ENCODE measurements around the gene TMEM120A. TPM values are rescaled to one million over a fixed set of nuclear protein-coding genes. Genes with fewer than 3 reads are reported as not detected.
A peak's percentile ranks its signal among the peaks of the same experiment; 100 is the strongest.

TMEM120A gene
- total RNA-seq, 1 experiment from 2014 or later = 28.8 TPM

GRCh38 chr7:75984130-75985008 is 10.0 kb downstream of the TMEM120A start:
- DNase-seq (ENCODE audit: low read depth) = no peak
- in situ Hi-C loops (cut with HindIII; ENCODE audit: low pct_unique_long_range_greater_than_20kb, low sequenced_read_pairs) = no loop called here

- DNase-seq (ENCODE audit: low read depth) = no peak
- in situ Hi-C loops (cut with HindIII; ENCODE audit: low pct_unique_long_range_greater_than_20kb, low sequenced_read_pairs) = no loop called here
Measured at GRCh38 chr7:75983471-75984129, 10.8 kb downstream of the TMEM120A start.

DNA sequence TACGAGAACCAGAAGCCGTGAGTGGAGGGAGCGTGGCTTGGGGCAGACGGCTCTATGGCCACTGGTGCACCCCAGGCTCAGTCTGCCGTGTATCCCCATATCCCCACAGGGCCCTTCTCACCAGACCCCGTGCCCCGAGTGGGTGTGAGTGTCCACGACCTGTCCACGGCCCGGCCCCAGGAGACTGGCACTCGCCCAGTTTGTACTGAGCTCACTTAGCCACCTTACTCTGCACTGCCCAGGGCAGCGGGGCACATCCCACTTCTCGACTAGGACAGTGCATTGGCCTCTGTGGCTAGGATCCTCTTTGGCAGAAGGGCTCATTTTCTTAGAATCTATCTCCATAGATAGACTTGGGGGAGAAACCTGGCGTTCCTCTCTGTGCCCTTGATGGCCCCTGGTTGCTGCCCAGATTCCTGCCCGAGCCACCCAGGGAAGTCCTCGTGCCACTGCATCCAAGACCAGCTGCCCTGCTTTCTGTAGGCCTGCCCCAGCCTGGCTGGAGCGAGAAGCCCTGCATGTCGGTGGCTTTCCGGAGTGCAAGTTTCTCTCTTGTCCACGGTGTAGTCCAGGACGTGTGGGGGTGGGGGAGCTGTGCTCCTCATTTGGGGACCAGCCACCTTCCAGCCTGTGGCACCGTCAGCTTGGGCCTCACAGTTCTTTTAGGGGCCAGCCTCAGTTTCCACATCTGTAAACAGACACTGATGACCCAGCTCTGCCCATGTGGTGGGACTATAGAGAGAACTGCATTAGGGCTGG is 11.9 kb downstream of the TMEM120A start:
- in situ Hi-C loops (cut with HindIII; ENCODE audit: low pct_unique_long_range_greater_than_20kb, low sequenced_read_pairs) = no loop called here
- no peak for DNase-seq (ENCODE audit: low read depth)

DNA sequence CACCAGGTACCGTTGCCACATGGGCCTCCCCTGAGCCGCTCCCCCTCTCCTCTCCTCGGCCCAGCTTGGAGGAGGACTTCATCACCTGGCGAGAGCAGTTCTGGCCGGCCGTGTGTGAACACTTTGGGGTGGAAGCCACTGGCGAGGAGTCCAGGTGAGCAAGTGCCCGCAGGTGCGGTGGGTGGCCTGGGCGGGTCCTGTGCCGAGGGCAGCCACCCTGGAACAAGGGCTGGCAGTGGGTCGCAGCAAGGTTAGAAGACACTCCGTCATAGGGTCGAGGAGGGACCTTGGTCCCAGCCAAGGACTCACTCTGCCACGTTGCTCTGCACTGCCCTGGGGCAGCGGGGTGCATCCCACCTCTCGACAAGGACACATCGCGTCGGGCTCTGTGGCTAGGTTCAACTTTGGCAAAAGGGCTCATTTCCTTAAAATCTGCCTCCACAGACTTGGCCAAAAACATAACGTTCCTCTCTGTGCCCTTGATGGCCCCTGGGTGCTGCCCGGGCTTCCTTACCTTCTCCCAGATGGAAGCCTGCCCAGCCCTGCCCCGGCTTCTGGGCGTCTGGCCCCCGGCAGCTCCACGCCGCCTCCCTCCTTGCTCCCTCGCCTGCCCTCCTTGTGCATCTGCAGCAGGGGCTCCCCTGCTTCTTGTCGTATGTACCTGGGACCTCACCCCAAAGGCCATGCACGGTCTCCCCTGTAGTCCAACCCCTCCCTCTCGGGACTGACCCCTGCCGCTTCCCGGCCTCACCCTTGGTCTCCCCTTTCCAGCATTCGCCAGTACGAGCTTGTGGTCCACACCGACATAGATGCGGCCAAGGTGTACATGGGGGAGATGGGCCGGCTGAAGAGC is 12.7 kb downstream of the TMEM120A start:
- no peak for DNase-seq (ENCODE audit: low read depth)
- in situ Hi-C loops (cut with HindIII; ENCODE audit: low pct_unique_long_range_greater_than_20kb, low sequenced_read_pairs) = no loop called here

DNA sequence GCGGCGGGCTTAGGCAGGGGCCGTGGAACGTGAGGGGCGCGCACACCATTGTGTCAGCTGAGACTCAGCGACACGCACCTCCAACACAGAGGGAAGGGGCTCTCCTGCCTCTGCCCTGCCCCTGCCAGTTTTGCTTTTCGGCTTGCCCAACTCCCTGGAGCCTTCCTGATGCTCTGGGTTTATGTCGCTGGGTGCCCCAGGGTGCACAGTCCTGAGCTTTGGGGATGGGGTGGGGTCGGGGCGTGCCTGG is 13.3 kb downstream of the TMEM120A start:
- in situ Hi-C loops (cut with HindIII; ENCODE audit: low pct_unique_long_range_greater_than_20kb, low sequenced_read_pairs) = no loop called here
- DNase-seq (ENCODE audit: low read depth) = no peak

GRCh38 chr7:75980430-75981202 is 13.8 kb downstream of the TMEM120A start:
- DNase-seq (ENCODE audit: low read depth) = no peak
- in situ Hi-C loops (cut with HindIII; ENCODE audit: low pct_unique_long_range_greater_than_20kb, low sequenced_read_pairs) = no loop called here

GRCh38 chr7:75979759-75980429 is 14.5 kb downstream of the TMEM120A start:
- DNase-seq (ENCODE audit: low read depth) = peak; percentile 91
- in situ Hi-C loops (cut with HindIII; ENCODE audit: low pct_unique_long_range_greater_than_20kb, low sequenced_read_pairs) = no loop called here

DNA sequence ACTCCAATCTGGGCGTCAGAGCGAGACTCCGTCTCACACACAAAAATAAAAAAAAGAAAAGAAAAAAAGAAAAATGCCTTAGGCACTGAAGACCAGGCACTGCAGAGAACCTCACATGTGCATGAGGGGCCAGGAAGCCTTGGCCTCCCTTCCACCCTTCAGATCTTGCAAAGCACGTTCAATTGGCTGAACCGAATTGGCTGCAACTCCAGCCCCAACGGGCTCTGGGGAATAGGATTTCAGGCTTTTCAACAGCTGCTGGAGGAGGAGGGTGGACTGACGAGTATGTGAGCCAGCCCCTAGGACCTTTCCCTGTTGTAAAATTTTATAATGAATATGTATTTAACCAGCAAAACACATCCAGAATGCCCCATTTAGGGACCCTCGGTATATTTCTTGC is 16.7 kb downstream of the TMEM120A start:
- in situ Hi-C loops (cut with HindIII; ENCODE audit: low pct_unique_long_range_greater_than_20kb, low sequenced_read_pairs) = no loop called here

GRCh38 chr7:75971961-75972763 is 22.2 kb downstream of the TMEM120A start:
- in situ Hi-C loops (cut with HindIII; ENCODE audit: low pct_unique_long_range_greater_than_20kb, low sequenced_read_pairs) = no loop called here
- no peak for DNase-seq (ENCODE audit: low read depth)

More for the DNA sequence above, 16.7 kb downstream of the TMEM120A start:
- no peak for DNase-seq (ENCODE audit: low read depth)

DNA sequence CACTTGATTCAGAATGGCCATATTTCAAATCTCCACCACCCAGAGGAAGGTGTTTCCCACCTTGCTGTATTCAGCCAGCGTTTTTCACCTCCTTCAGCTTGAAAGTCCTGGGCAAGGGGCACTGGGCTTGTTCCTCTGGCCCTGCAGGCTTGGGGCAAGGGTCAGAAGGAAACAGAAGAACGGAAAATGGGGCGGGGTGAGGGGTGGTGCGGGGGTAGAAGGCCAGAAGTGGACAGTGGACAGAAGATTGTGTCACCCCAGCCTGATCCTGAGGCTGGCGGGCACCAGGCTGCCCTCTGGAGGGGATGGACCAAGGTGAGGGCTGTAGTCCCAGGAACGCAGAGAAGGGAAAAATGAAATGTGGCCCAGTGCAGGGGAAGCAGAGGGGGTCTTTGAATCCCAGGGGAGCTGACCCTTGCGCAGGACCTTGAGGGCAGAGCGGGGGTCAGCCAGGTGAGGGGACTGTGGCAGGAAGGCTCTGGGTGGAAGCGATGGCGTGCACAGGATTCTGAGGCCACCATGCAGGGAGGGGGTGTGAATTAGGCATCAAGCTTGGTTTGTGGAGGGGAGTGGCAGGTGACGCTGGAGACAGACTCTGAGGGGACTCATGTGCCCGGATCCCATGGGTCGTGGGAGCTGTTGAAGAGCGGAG is 23.0 kb downstream of the TMEM120A start:
- no peak for DNase-seq (ENCODE audit: low read depth)
- in situ Hi-C loops (cut with HindIII; ENCODE audit: low pct_unique_long_range_greater_than_20kb, low sequenced_read_pairs) = no loop called here

- in situ Hi-C loops (cut with HindIII; ENCODE audit: low pct_unique_long_range_greater_than_20kb, low sequenced_read_pairs) = no loop called here
- no peak for DNase-seq (ENCODE audit: low read depth)
Measured at GRCh38 chr7:75969704-75970498, 24.5 kb downstream of the TMEM120A start.

DNA sequence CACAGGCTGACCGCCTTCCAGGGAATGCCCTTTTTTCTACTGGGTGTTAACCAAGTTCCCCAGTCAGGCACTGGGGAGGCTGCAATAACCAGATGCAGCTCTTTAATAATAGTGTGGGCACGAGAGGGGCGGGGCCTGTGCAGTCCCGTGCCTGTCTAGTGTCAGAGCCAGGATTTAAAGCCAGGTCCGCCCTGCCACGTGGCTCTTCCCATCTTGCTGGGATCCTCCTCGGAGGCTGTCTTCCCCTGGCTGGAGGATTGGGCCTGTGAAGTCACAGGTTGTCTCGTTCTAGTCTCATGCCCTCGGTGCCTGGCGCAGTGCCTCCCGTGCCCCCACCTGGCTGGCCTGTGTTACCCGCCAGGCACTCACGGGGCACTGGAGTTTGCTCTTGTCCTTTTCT is 25.2 kb downstream of the TMEM120A start:
- no peak for DNase-seq (ENCODE audit: low read depth)
- in situ Hi-C loops (cut with HindIII; ENCODE audit: low pct_unique_long_range_greater_than_20kb, low sequenced_read_pairs) = no loop called here

- in situ Hi-C loops (cut with HindIII; ENCODE audit: low pct_unique_long_range_greater_than_20kb, low sequenced_read_pairs) = no loop called here
- DNase-seq (ENCODE audit: low read depth) = no peak
Measured at GRCh38 chr7:75968561-75969001, 25.8 kb downstream of the TMEM120A start.

GRCh38 chr7:75968012-75968411 is 26.4 kb downstream of the TMEM120A start:
- in situ Hi-C loops (cut with HindIII; ENCODE audit: low pct_unique_long_range_greater_than_20kb, low sequenced_read_pairs) = no loop called here
- DNase-seq (ENCODE audit: low read depth) = no peak

DNA sequence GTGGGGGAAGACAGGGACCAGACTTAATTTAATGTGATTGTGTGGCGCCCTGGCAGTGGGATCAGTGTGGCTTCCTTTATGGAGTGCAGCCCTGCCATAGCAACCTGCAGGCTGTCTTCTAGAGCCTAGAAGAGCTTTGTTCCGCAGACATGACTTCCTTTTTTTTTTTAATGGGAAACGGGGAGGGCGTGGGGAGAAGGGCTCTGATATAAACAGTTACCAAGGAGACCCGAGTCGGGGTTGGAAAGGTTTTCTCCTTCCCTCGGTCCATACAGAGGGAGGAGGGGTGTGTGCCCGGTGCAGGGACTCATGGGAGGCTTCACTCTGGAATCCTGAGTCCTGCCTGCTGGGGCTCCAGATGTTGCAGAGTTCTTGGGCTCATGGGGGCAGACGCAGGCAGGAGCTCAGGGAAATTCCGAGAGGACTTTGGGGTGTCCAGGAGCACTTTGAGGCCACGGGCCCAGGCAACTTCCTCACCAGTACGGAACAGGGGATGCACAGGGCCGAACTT is 26.9 kb downstream of the TMEM120A start:
- DNase-seq (ENCODE audit: low read depth) = no peak
- in situ Hi-C loops (cut with HindIII; ENCODE audit: low pct_unique_long_range_greater_than_20kb, low sequenced_read_pairs) = no loop called here
